Caki2 (cell line): ENCODE results near the gene P2RY6. TPM values are rescaled to one million over a fixed set of nuclear protein-coding genes. Genes with fewer than 3 reads are reported as not detected.
"Not testable (repeated sequence)": the region's sequence is repeated elsewhere in the genome, so short reads cannot be mapped to it uniquely, and the experiment has no call there.

Experiments used
- DNase-seq: peaks from one replicate; pipeline ENCODE4 v3.0.0-alpha.2; 2015; ENCODE audit warnings: low read depth
- in situ Hi-C: cut with HindIII; loops from 2 replicates; pipeline ENCODE4 v1.10.0; 2016; ENCODE audit warnings: low sequenced_read_pairs, low pct_unique_long_range_greater_than_20kb, mixed read lengths
- total RNA-seq: library from RNA; depleted of rRNA; stranded (reverse); fragments of >200 nt; shearing (Covaris generic); gene quantifications from 2 replicates; pipeline ENCODE4 v1.2.3, GENCODE V29; 2014; ENCODE audit warnings: low replicate concordance; rRNA removed

The P2RY6 gene
- 0.41 TPM in 1 of 2 replicates, not detected in the other for total RNA-seq

GRCh38 chr11:73271936-73272679 lies at the start of gene P2RY6:
TSS of gene P2RY6 (plus strand) at chr11:73272338. CDS start at chr11:73296519, 24,181 bp downstream.
- in situ Hi-C loops = no loop called here
- peak; percentile 28 for DNase-seq

GRCh38 chr11:73223998-73224730 lies 48.0 kb upstream of the P2RY6 start:
- DNase-seq = no peak
- in situ Hi-C loops = no loop called here

GRCh38 chr11:73225001-73225686 lies 47.0 kb upstream of the P2RY6 start:
- no peak for DNase-seq
- in situ Hi-C loops = no loop called here

GRCh38 chr11:73225851-73226250 lies 46.3 kb upstream of the P2RY6 start:
- in situ Hi-C loops = no loop called here
- DNase-seq = no peak

- DNase-seq = no peak
- in situ Hi-C loops = no loop called here
These were observed 45.7 kb upstream of the P2RY6 start for GRCh38 chr11:73226297-73227006.

GRCh38 chr11:73227571-73228211 lies 44.4 kb upstream of the P2RY6 start:
- in situ Hi-C loops = no loop called here

GRCh38 chr11:73228268-73229134 lies 43.6 kb upstream of the P2RY6 start:
- no peak for DNase-seq
- in situ Hi-C loops = no loop called here

More at GRCh38 chr11:73227571-73228211, 44.4 kb upstream of the P2RY6 start:
- no peak for DNase-seq

GRCh38 chr11:73229321-73229895 lies 42.7 kb upstream of the P2RY6 start:
- in situ Hi-C loops = no loop called here
- DNase-seq = no peak

GRCh38 chr11:73229896-73230875 lies 42.0 kb upstream of the P2RY6 start:
- DNase-seq = no peak
- in situ Hi-C loops = no loop called here

- DNase-seq = no peak
- in situ Hi-C loops = no loop called here
These were observed 41.2 kb upstream of the P2RY6 start for GRCh38 chr11:73230931-73231330.

- in situ Hi-C loops, DNase-seq: not testable (repeated sequence)
These were observed 39.7 kb upstream of the P2RY6 start for GRCh38 chr11:73232487-73232886.

GRCh38 chr11:73233211-73233610 lies 38.9 kb upstream of the P2RY6 start:
- in situ Hi-C loops = no loop called here
- DNase-seq = no peak

- in situ Hi-C loops = no loop called here
- no peak for DNase-seq
These were observed 38.3 kb upstream of the P2RY6 start for GRCh38 chr11:73233692-73234470.

GRCh38 chr11:73234471-73235181 lies 37.5 kb upstream of the P2RY6 start:
- DNase-seq = no peak
- in situ Hi-C loops = no loop called here
